ENCODE measurements around the gene SELENON. TPM values are rescaled to one million over a fixed set of nuclear protein-coding genes. Genes with fewer than 3 reads are reported as not detected.

The SELENON gene
- total RNA-seq, 1 donor from 2014 or later: 95.7 TPM

GRCh38 chr1:25790472-25790871 is 9.5 kb upstream of the SELENON start:
- H3K4me1 Mint-ChIP-seq (ENCODE audit: low read depth): peaks cover 37% of the 10 kb centered on the region
- no peaks in the 10 kb centered on the region for H3K9me3 Mint-ChIP-seq (ENCODE audit: low read depth)
- H3K27ac Mint-ChIP-seq (ENCODE audit: unreplicated experiment): no peak overlapping the region
- no peak overlapping the region for H3K4me3 Mint-ChIP-seq (ENCODE audit: unreplicated experiment)
- H3K36me3 Mint-ChIP-seq (ENCODE audit: low read depth): no peaks in the 10 kb centered on the region
- no peak for DNase-seq (ENCODE audit: low spot score)
- no peaks in the 10 kb centered on the region for H3K27me3 Mint-ChIP-seq (ENCODE audit: low read depth)
- TF ChIP-seq, protein P1, sequence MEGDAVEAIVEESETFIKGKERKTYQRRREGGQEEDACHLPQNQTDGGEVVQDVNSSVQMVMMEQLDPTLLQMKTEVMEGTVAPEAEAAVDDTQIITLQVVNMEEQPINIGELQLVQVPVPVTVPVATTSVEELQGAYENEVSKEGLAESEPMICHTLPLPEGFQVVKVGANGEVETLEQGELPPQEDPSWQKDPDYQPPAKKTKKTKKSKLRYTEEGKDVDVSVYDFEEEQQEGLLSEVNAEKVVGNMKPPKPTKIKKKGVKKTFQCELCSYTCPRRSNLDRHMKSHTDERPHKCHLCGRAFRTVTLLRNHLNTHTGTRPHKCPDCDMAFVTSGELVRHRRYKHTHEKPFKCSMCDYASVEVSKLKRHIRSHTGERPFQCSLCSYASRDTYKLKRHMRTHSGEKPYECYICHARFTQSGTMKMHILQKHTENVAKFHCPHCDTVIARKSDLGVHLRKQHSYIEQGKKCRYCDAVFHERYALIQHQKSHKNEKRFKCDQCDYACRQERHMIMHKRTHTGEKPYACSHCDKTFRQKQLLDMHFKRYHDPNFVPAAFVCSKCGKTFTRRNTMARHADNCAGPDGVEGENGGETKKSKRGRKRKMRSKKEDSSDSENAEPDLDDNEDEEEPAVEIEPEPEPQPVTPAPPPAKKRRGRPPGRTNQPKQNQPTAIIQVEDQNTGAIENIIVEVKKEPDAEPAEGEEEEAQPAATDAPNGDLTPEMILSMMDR (IDR thresholded peaks at IDR 0.05): no peak

GRCh38 chr1:25792115-25792514 is 7.9 kb upstream of the SELENON start:
- peaks cover 37% of the 10 kb centered on the region for H3K4me1 Mint-ChIP-seq (ENCODE audit: low read depth)
- no peaks in the 10 kb centered on the region for H3K27me3 Mint-ChIP-seq (ENCODE audit: low read depth)
- no peak for DNase-seq (ENCODE audit: low spot score)
- no peak overlapping the region for H3K4me3 Mint-ChIP-seq (ENCODE audit: unreplicated experiment)
- no peaks in the 10 kb centered on the region for H3K9me3 Mint-ChIP-seq (ENCODE audit: low read depth)
- H3K36me3 Mint-ChIP-seq (ENCODE audit: low read depth): no peaks in the 10 kb centered on the region
- no peak overlapping the region for H3K27ac Mint-ChIP-seq (ENCODE audit: unreplicated experiment)
- TF ChIP-seq, protein P1 (IDR thresholded peaks at IDR 0.05): no peak

GRCh38 chr1:25793585-25794170 is 6.3 kb upstream of the SELENON start:
- Mint-ChIP-seq H3K4me3 (ENCODE audit: unreplicated experiment) (no peak overlapping the region), H3K27me3 (ENCODE audit: low read depth) (no peaks in the 10 kb centered on the region), H3K27ac (ENCODE audit: unreplicated experiment) (no peak overlapping the region), H3K4me1 (ENCODE audit: low read depth) (peaks cover 26% of the 10 kb centered on the region), H3K9me3 (ENCODE audit: low read depth) (no peaks in the 10 kb centered on the region), H3K36me3 (ENCODE audit: low read depth) (no peaks in the 10 kb centered on the region)
- TF ChIP-seq, protein P1 (IDR thresholded peaks at IDR 0.05): no peak
- no peak for DNase-seq (ENCODE audit: low spot score)

DNA sequence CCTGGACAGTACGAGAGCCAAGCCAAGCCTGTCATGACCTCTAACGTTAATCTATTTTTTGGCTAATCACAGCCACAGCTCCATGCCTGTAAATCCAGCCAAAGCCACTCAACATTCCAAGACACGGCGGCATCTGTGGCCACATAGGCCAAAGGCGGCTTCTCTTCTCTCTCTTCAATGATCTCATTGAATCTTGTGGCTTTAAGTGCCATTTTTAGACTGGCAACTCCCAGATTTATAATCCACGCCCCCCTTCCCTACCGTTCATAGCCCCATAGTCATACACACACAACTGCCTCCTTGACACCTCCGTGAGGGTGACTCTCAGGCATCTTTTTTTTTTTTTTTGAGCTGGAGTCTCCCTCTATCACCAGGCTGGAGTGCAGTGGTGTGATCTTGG is 5.7 kb upstream of the SELENON start:
- Mint-ChIP-seq H3K4me3 (ENCODE audit: unreplicated experiment) (no peak overlapping the region), H3K36me3 (ENCODE audit: low read depth) (no peaks in the 10 kb centered on the region), H3K4me1 (ENCODE audit: low read depth) (peaks cover 27% of the 10 kb centered on the region), H3K27me3 (ENCODE audit: low read depth) (no peaks in the 10 kb centered on the region), H3K27ac (ENCODE audit: unreplicated experiment) (peak overlapping the region; percentile 37), H3K9me3 (ENCODE audit: low read depth) (no peaks in the 10 kb centered on the region)
- DNase-seq (ENCODE audit: low spot score): no peak
- TF ChIP-seq, protein P1 (IDR thresholded peaks at IDR 0.05): no peak

- no peaks in the 10 kb centered on the region for H3K9me3 Mint-ChIP-seq (ENCODE audit: low read depth)
- TF ChIP-seq, protein P1 (IDR thresholded peaks at IDR 0.05): no peak
- peaks cover 31% of the 10 kb centered on the region for H3K4me1 Mint-ChIP-seq (ENCODE audit: low read depth)
- no peaks in the 10 kb centered on the region for H3K27me3 Mint-ChIP-seq (ENCODE audit: low read depth)
- H3K36me3 Mint-ChIP-seq (ENCODE audit: low read depth): no peaks in the 10 kb centered on the region
- no peak overlapping the region for H3K27ac Mint-ChIP-seq (ENCODE audit: unreplicated experiment)
- no peak for DNase-seq (ENCODE audit: low spot score)
- H3K4me3 Mint-ChIP-seq (ENCODE audit: unreplicated experiment): no peak overlapping the region
These were observed 4.8 kb upstream of the SELENON start for GRCh38 chr1:25795211-25795610.

Data from chondrocyte (in vitro differentiated cells).